Superior temporal gyrus (tissue), 1 donor: Measurements from ENCODE around the gene CHKB.

ENCODE experiments used
- DNase-seq: peaks from one replicate; pipeline ENCODE4 v3.0.0-alpha.2; 2016; ENCODE audit errors: extremely low spot score

CHKB gene

GRCh38 chr22:50531546-50531961 lies 51.1 kb downstream of the CHKB start:
- DNase-seq = no peak

GRCh38 chr22:50530877-50531545 lies 51.6 kb downstream of the CHKB start:
- DNase-seq = no peak

- DNase-seq = no peak
Observed at GRCh38 chr22:50530580-50530876, 52.1 kb downstream of the CHKB start.

GRCh38 chr22:50529897-50530579 lies 52.6 kb downstream of the CHKB start, which contains the start of gene TYMP:
TSS of gene TYMP (minus strand) at chr22:50530012. CDS start at chr22:50529709, 303 bp downstream.
- DNase-seq = no peak

- no peak for DNase-seq
Observed at GRCh38 chr22:50529416-50529896, 53.2 kb downstream of the CHKB start.
